GM19023 (cell line): Measurements from ENCODE around the gene STRN.
"Not testable (repeated sequence)": the region's sequence is repeated elsewhere in the genome, so short reads cannot be mapped to it uniquely, and the experiment has no call there.

ENCODE experiments used
- ATAC-seq: cut with Tn5 transposase; IDR thresholded peaks from one replicate; pipeline ENCODE4 v1.9.1; 2021; ENCODE audit warnings: mild to moderate bottlenecking, moderate library complexity; ENCODE audit not compliant: unreplicated experiment

STRN gene

DNA sequence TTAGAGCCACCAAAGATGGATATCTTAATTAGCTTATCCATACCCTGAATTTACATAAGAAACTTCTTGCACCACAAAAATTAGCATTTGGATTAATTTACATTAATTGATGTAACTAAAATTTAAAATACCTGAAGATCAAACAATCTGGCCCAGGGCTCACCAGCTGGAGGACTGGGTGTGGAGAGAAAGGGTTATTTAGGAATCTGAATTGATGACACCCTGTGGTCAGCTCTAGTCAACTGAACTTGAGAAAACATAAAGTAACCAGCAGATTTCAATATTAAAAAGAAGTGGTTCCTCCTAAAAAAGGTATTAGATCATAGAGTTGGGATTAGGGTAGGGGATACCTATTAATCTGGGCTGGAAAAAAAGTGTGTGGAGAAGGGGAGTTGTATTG, 122.5 kb downstream of the STRN start:
- ATAC-seq, result no peak

DNA sequence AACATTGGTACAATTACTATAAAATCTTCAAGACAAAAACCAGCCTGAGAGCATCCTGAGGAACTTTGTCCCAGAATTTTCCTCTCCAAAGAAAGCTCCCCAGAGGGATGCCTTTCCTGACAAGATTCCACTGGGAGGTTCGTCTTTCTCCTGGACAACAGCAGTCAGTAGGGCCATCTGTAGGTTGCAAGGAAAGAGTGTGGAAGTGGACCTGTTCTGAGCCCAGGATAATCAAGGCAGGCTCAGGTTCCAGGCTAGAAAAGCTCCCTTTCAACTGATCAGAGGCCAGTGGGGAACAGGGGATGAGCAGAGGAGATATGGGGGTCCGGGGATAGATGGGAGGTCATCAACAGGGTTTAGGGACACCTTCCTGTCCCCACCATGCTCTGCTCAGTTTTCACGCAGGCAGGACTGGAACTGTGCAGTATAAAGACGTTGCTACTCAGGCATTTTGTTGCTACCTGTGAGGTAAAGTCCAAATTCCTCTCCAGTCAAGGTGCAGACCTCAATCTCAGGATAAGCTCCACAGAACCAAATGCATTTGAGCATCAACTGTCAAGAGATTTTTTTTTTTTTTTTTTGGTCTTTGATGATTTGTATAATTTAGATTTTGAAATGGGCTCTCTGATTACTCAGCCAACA, 126.2 kb downstream of the STRN start:
- no peak for ATAC-seq

DNA sequence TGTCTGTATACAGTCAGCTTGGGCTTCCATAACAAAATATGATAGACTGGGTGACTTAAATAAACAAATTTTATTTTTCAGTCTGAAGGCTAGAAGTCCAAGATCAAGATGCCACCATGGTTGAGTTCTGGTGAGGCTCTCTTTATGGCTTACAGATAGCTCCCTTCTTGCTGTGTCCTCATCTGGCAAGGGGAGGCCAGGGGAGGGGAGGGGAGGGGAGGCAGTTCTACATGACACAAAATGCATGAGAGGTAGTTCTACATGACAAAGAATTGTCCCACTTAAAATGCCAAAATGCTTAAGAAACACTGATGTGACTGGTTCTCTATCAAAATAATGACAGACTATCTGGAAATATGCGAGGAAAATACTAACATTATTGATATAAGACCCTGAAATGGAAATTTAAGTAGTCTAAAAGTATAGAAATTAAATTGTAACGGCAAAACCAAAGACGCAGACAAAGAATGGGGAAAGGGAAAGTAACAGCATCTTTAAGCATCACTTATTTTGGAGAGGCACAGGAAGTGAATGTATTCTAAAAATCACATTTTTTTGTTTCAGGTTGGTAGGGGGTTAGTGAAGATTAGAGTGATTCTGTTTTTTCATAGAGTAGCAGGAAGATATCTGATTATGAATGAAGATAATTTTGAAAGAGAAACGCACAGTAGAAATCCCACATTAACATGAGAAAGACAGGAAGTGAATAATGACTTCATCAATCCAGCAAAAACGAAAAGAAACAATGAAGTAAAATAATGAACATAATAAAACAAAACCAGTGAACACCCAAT, 131.4 kb downstream of the STRN start:
- no peak for ATAC-seq

DNA sequence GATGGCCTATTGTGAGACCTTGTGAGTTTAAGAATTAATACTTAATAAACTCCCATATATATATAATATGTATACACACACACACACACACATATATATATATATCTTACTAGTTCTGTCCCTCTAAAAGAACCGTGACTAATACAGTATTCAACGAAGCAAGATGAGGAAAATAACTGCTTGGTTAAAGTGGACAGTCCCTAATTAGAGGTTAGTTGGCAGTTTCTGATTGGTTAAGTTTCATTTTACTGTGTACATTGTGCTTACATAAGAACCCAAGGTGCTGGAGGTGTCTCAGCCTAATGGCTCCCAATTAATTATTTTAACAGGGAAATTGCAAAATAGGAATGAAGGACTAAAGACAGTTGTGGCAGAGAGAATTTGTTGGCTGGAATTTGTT, 132.1 kb downstream of the STRN start:
- no peak for ATAC-seq

DNA sequence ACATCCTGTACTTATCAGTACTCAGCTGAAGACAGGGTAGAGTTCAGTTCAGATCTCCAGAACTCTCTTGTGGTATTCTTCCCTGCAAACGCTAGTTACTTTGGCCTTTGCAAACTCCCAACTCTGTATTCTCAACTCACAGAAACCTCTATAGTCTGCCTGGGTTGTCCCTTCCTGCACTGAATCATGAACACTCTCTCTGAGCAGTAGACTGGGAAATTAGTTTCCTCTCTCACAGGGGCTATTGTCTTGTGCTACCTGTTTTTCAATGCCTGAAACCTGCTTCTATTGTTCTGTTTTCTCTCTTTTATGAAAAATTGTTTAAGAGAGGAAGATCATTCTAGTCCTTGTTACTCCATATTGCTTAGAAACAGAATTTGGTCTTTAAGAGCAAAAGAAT, 135.2 kb downstream of the STRN start:
- no peak for ATAC-seq

DNA sequence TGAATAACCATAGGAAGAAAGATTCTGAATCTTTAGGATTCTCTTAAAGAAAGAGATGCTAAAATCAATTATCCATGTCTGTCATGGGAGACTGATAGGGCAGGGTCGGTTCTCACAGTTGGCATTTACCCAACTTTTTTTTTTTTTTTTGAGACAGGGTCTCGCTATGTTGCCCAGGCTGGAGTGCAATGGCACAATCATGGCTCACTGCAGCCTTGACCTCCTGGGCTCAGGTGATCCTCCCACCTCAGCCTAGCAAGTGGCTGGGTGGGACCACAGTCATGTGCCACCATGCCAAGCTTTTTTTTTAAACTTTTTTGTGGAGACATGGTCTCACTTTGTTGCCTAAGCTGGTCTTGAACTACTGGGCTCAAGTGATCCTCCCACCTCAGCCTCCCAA, 141.7 kb downstream of the STRN start:
- not testable (repeated sequence) for ATAC-seq

DNA sequence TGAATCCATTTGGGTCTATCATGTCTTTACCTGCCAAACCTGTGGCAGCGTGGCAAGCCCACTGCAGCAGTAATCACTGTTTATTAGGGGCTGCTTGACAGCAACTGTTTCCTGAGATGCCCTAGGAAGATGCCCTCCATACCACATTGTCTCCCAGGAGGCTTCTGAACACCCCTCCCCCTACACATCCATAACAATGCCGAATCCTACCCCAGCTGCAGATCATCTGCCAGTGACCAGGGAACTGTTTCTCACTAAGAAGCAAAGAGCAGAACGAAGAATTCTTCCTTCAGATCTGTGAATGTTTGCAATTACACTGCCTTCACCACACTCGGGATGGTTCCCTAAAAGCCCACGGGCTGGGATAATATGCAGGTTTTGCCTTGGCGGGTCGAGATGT, 142.1 kb downstream of the STRN start:
- no peak for ATAC-seq

DNA sequence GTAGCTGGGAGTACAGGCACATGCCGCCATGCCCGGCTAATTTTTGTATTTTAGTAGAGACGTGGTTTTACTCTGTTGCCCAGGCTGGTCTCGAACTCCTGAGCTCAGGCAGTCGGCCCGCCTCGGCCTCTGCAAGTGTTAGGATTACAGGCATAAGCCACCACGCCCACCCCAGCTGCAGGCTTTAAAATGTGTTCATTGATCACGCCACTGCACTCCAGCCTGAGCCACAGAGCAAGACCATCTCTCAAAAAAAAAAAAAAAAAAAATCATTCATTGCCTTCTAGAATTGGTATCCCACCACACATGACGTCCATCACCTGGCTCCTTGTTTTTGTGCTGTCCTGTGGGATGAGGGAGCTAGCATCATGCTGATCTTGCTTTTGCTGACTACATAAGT, 142.5 kb downstream of the STRN start:
- ATAC-seq, result no peak

DNA sequence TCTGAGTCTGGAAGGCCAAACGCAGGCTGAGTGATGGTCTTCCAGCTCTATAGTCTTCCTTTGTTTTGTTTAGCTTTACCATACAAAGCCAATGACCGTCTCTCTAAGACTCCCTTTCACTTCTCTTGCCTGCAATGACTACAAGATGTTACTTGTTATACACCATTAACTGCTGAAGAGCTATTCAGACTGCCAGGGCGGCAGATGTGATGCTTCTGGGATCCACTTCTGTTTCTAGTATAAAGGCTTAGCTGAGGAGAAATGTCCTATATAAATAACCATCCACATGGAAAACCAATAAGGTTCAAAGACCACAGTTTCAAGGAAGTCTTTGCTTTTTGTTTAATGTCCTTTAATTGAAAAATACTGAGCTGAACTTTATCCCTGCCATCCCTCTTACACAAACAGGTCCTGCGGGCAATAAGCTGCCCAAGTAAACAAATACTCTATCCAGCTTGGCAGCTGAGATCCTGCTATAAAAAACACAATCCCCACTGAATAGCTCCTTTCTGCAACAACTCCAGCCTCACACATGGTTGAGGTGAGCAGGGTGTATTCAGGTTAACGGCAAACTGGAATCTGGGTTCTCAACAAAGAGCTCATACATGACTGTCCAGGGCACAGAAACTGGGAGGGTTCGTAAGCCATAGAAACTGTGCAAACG, 145.3 kb downstream of the STRN start:
- ATAC-seq, result no peak

DNA sequence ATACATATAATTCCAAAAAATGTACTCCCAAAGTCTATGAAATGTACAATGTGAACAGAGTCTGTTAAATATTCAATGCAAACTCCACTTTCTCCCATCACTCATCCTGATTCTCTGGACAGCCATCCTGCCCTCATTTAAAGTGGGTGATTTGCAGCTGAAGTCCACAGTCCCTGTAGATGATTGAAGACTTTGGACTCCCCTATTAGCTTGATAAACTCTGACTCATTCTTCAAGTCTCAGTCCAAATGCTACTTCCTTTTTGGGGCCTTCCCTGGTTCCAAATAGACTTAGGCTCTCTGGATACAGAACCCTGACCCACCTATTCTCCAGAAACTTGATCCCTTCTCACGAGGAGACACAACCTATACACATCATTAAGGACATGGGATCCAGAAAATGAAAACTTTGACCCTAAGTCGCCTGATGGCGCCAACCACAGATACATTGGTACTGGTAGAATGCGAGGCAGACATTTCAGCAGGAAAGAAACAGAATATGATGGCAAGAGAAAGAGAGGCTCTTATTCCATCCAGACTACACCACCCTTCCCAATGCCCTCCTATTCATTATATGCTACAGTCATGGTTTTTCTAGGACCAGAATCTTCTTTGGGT, 147.1 kb downstream of the STRN start:
- no peak for ATAC-seq

DNA sequence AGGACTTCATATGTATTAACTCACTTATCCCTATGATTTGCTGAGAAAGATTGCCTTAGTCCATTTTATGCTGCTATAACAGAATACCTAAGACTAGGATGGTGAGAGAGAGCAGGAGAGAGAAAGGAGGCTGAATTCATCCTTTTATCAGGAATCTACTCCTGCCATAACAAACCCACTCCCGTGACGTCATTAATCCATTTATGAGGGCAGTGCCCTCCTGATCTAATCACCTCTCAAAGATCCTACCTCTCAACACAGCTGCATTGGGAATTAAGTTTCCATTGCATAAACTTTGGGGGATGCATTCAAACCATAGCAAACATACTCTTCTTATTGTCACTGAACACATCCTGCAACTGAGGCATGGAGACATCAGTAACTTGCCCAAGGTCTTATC, 147.8 kb downstream of the STRN start:
- ATAC-seq, result no peak

DNA sequence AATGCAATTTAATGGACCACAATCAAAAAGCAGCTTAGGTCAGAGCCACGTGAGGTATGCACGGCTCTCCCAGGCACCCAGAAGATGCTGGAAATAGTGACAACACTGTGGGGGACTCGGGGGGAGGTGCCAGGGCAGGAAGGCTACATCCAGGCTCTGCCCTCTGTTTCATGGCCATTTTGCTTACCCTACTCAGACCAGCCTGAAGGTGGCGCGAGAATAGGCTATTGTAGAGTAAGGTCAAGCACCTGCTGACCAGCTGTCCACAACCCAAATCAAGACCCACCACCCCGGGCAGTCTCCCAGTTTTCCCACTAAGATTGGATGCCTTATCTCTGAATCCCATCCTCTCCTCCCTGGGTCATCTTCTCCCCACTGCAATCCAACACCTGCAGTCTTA, 154.1 kb downstream of the STRN start:
- ATAC-seq, result no peak

DNA sequence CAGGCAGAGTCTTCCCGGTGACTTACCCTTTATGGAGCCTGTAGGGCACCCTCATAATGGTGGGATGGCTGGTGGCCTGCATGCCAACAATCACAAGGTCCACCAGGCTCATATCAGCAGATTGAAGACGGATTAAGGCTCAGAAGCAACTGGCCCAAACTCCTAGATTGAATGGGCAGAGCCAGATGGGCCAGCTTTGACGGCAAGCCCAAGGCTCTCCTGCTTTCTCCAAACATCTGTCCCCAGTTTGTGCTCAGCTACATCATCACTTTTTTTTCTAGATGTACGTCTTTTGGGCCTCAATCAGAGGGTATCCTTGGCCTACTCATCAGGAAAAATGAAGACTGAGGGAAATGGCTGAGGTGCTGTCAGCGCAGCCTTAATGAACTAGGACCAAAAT, 155.3 kb downstream of the STRN start:
- no peak for ATAC-seq

DNA sequence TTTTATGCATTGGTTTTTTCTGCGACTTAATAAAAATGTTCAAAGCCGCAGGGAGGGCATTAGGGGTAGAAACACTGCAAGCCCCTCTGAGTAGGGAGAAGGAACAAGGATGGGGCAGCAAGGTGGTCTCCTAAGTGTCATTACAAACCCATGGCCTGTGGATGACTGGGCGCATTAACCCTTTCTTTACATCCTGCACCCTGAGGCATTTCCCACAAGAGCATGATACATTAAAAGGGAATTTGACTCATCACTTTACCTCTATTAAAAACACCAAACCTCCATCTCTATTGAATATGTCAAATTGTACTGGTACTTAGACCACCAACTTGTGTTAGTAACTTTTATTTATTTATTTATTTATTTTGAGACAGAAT, 157.3 kb downstream of the STRN start:
- ATAC-seq, result no peak

DNA sequence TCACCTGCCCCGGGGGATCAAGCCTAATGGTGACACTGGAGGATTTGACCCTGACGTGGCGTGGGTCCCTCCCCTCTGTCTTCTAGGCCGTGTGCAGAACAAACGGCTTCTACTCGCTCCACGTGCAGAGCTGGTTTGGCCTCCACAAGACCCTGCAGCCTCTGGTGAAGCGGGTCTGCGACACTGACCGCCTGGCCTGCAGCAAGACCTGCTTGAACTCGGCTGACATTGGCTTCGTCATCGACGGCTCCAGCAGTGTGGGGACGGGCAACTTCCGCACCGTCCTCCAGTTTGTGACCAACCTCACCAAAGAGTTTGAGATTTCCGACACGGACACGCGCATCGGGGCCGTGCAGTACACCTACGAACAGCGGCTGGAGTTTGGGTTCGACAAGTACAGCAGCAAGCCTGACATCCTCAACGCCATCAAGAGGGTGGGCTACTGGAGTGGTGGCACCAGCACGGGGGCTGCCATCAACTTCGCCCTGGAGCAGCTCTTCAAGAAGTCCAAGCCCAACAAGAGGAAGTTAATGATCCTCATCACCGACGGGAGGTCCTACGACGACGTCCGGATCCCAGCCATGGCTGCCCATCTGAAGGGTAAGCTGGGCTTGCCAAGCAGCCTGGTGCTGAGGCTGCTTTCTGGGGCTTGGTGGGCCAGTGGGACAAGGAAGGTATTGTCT, 157.8 kb downstream of the STRN start:
- ATAC-seq, result no peak

DNA sequence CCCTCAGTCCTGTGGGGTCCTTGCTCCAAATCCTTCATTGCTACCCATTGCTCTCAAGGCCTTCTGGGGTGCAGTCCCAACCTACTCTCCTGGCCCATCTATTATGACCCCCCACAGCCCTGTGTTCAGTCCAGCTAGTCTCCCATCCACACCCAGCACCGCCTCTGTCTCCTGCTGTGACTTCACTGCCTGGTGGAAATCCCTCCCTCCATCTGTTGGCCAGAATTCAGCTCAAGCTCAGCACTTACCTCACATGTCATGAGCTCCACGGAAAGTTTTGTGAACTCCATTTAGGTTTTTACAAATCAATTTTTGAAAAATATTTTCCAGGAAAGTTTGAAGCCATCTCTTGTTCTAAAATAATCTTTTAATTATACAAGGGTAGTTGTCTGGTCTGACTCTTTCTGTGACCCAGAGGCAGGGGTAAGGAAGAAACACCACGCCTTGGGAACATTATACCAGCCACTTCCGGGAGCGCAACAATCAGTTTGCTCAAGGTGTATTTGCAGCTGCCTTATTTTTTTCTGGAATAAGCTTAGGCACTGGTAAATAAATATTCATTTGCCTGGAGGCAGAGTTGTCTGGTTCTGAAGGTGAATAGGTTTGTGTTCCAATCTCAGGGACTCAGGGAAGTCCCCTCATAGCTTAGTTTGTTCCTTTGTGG, 159.0 kb downstream of the STRN start:
- no peak for ATAC-seq

DNA sequence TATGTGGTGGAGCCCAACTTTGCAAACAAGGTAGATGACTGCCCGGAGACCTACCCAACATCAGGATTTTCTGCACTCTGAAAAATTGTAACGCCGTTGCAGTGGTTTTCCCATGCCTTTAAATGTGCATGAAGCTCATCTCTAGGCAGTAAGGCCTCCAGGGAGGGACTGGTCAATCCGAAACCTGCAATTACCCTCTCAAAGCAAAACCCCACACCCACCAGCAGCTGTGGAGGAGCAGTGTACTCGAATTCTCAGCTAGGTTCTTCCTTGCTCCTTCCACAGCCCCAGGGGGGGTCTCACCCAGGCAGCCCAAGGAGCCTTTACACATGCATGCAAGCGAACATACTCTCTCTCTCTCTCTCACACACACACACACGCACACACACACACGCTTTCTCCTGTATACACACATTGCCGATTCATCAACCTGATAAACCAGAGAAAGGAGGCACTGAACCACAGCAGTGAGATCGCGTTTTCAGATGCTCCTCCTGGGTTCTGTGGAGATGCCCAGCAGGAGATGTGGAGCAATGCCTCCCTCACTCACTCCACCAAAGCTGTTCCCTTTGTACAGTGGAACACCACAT, 160.6 kb downstream of the STRN start:
- no peak for ATAC-seq

DNA sequence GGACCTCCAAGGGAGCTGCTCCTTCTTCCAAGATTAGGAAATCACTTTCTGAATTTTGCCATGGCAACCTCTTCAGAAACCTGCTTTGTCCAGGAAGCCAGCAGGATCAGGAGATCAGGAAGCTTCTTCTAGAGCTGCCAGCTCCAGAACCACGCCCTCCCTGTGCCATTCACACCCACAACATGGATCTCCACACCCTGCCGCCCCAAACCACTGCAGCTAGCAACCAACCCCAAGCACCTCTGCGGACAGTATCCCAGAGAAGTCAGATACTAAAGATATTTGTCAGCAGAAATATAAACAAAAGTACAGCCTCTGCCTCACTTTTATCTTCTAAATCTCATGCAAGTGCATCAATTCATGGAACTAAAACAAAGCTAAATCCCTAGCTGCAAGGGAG, 163.4 kb downstream of the STRN start:
- no peak for ATAC-seq

DNA sequence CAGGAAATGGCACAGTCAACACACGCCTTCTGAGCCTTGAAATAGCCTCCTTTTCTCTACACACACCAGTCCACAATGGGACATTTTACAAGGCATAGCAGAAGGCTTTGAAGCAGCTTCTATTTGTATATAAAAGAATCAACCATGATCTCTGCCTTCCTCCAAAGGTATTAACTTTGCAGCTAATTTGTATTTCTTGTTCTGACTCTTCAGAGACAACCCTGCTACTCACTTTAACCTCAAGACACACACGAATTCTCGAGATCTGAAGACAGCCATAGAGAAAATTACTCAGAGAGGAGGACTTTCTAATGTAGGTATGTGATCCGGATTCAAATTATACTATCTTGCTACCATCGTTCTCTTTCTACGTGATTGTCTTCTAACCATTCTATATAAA, 165.2 kb downstream of the STRN start:
- no peak for ATAC-seq

DNA sequence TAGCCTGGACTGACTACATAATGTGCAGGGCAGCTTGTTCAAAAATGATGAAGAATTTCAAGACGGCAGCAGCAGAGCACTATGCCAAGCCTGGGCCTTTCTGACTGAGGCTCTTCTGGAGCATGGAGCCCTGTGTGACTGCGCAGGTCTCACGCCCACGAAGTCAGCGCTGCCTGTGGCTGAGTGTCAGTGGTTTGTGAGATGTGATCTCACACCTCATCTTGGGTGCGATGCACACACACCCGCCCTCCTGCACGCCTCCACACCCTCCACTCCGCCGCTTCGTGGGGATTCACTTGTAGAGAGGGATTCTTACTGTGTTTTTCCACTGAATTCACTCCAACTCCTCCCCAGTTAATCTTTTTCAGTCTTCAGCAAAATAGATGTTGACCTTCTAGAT, 166.0 kb downstream of the STRN start:
- ATAC-seq, result no peak
